HEK293 (cell line): ENCODE measurements around the gene MRPS9.

Experiments
- ZBTB17 ChIP-seq: fragments of 450-650 bp; formaldehyde crosslinking; IDR thresholded peaks from 2 replicates; pipeline ENCODE4 v1.5.1; 2016; ENCODE audit warnings: missing biosample characterization, missing genetic modification characterization
- TF ChIP-seq, protein P1 (sequence below): fragments of 450-650 bp; formaldehyde crosslinking; IDR thresholded peaks from 2 replicates; pipeline ENCODE4 v1.5.1; 2016; ENCODE audit warnings: missing biosample characterization, missing genetic modification characterization, low read depth
- TF ChIP-seq, protein P2 (sequence below): IDR thresholded peaks from 2 replicates; pipeline ENCODE4 v1.6.1; 2011; ENCODE audit warnings: mild to moderate bottlenecking, low read depth, low read length, borderline replicate concordance
- TF ChIP-seq, protein P3 (sequence below): fragments of 450-650 bp; formaldehyde crosslinking; IDR thresholded peaks from 2 replicates; pipeline ENCODE4 v1.5.1; 2016; ENCODE audit warnings: missing biosample characterization, missing genetic modification characterization
- TF ChIP-seq, protein P4 (sequence below): fragments of 450-650 bp; formaldehyde crosslinking; IDR thresholded peaks from 2 replicates; pipeline ENCODE4 v1.5.1; 2016; ENCODE audit warnings: missing biosample characterization, missing genetic modification characterization

DNA sequence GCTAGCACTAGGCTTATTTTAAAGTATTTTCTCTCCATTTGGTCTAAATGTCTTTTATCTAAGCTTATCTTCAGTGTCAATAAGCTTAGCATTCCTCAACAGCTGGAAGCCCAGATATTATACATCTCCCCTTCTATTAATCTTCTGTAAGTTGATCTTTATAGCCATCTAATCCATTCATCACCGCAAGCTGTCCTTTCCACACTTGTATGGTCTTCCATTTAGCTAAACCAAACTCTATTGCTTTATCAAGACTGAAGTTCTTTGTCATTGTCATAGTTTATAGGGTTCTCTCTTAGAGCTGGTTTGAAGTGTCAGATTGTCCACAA is 102.3 kb downstream of the MRPS9 start:
- TF ChIP-seq, protein P1, sequence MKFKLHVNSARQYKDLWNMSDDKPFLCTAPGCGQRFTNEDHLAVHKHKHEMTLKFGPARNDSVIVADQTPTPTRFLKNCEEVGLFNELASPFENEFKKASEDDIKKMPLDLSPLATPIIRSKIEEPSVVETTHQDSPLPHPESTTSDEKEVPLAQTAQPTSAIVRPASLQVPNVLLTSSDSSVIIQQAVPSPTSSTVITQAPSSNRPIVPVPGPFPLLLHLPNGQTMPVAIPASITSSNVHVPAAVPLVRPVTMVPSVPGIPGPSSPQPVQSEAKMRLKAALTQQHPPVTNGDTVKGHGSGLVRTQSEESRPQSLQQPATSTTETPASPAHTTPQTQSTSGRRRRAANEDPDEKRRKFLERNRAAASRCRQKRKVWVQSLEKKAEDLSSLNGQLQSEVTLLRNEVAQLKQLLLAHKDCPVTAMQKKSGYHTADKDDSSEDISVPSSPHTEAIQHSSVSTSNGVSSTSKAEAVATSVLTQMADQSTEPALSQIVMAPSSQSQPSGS, result no peak
- no peak for TF ChIP-seq ZBTB17 (tag by site-specific recombination)
- TF ChIP-seq, protein P2, sequence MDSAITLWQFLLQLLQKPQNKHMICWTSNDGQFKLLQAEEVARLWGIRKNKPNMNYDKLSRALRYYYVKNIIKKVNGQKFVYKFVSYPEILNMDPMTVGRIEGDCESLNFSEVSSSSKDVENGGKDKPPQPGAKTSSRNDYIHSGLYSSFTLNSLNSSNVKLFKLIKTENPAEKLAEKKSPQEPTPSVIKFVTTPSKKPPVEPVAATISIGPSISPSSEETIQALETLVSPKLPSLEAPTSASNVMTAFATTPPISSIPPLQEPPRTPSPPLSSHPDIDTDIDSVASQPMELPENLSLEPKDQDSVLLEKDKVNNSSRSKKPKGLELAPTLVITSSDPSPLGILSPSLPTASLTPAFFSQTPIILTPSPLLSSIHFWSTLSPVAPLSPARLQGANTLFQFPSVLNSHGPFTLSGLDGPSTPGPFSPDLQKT, result no peak
- TF ChIP-seq, protein P3, sequence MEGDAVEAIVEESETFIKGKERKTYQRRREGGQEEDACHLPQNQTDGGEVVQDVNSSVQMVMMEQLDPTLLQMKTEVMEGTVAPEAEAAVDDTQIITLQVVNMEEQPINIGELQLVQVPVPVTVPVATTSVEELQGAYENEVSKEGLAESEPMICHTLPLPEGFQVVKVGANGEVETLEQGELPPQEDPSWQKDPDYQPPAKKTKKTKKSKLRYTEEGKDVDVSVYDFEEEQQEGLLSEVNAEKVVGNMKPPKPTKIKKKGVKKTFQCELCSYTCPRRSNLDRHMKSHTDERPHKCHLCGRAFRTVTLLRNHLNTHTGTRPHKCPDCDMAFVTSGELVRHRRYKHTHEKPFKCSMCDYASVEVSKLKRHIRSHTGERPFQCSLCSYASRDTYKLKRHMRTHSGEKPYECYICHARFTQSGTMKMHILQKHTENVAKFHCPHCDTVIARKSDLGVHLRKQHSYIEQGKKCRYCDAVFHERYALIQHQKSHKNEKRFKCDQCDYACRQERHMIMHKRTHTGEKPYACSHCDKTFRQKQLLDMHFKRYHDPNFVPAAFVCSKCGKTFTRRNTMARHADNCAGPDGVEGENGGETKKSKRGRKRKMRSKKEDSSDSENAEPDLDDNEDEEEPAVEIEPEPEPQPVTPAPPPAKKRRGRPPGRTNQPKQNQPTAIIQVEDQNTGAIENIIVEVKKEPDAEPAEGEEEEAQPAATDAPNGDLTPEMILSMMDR (tag by site-specific recombination), result no peak
- TF ChIP-seq, protein P4, sequence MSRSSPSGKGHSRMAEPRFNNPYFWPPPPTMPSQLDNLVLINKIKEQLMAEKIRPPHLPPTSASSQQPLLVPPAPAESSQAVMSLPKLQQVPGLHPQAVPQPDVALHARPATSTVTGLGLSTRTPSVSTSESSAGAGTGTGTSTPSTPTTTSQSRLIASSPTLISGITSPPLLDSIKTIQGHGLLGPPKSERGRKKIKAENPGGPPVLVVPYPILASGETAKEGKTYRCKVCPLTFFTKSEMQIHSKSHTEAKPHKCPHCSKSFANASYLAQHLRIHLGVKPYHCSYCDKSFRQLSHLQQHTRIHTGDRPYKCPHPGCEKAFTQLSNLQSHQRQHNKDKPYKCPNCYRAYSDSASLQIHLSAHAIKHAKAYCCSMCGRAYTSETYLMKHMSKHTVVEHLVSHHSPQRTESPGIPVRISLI (tag by site-specific recombination), result no peak
